Bronchial epithelial cell (primary cell): ENCODE results near the gene KCNK2. TPM values are rescaled to one million over a fixed set of nuclear protein-coding genes. Genes with fewer than 3 reads are reported as not detected.

Experiments used
- DNase-seq: peaks from one replicate; pipeline ENCODE4 v3.0.0-alpha.2; 2010; ENCODE audit warnings: low read depth
- FAIRE-seq: peaks from 2 replicates; lab custom pipeline; 2011; peaks lifted over from hg19 to GRCh38; lab: Jason Lieb, UNC
- H3K27me3 ChIP-seq: 2 replicates; pipeline ENCODE4 v1.5.1; 2011; ENCODE audit warnings: low read length; ENCODE audit not compliant: control insufficient read depth, insufficient read depth
- H3K36me3 ChIP-seq: 2 replicates; pipeline ENCODE4 v1.5.1; 2011; ENCODE audit warnings: low read length; ENCODE audit not compliant: control insufficient read depth, insufficient read depth
- H3K4me3 ChIP-seq: 2 replicates; pipeline ENCODE4 v1.5.1; 2011; ENCODE audit warnings: mild to moderate bottlenecking, low read depth, low read length, control low read depth
- total RNA-seq: library from RNA; depleted of rRNA; stranded (reverse); fragments of >200 nt; gene quantifications from 2 replicates; pipeline ENCODE4 v1.2.1, GENCODE V29; 2014
- TF ChIP-seq, protein P1 (sequence below): IDR thresholded peaks from 2 replicates; pipeline ENCODE4 v1.5.1; 2011; ENCODE audit warnings: mild to moderate bottlenecking, moderate library complexity, low read length, control low read depth, inconsistent platforms; ENCODE audit not compliant: insufficient read depth, severe bottlenecking

KCNK2 gene
- total RNA-seq, 1 donor from 2014 or later: 1.3 TPM

DNA sequence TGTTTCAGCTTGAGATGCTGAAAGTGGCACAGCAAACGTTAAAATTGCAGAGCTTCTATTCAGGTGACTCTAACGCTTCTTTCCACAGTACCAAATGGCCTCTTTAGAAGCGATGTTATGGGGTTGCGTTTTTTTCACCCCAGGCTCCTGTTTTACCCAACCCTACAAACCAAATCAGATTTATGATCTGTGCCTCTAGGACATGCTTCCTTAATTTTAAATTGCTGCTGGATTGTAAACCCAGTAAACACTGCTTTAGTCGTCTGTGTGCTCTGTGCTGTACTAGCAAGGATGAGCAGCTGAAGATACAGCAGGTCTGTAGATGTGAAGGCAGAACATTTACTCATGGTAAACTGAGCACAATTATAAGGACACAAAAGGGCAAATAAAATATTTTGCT, 13.0 kb downstream of the KCNK2 start:
- DNase-seq: no peak
- FAIRE-seq: no peak
- no peaks in the 10 kb centered on the region for H3K36me3 ChIP-seq
- TF ChIP-seq, protein P1, sequence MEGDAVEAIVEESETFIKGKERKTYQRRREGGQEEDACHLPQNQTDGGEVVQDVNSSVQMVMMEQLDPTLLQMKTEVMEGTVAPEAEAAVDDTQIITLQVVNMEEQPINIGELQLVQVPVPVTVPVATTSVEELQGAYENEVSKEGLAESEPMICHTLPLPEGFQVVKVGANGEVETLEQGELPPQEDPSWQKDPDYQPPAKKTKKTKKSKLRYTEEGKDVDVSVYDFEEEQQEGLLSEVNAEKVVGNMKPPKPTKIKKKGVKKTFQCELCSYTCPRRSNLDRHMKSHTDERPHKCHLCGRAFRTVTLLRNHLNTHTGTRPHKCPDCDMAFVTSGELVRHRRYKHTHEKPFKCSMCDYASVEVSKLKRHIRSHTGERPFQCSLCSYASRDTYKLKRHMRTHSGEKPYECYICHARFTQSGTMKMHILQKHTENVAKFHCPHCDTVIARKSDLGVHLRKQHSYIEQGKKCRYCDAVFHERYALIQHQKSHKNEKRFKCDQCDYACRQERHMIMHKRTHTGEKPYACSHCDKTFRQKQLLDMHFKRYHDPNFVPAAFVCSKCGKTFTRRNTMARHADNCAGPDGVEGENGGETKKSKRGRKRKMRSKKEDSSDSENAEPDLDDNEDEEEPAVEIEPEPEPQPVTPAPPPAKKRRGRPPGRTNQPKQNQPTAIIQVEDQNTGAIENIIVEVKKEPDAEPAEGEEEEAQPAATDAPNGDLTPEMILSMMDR: no peak
- no peaks in the 10 kb centered on the region for H3K27me3 ChIP-seq
- H3K4me3 ChIP-seq: no peak overlapping the region

DNA sequence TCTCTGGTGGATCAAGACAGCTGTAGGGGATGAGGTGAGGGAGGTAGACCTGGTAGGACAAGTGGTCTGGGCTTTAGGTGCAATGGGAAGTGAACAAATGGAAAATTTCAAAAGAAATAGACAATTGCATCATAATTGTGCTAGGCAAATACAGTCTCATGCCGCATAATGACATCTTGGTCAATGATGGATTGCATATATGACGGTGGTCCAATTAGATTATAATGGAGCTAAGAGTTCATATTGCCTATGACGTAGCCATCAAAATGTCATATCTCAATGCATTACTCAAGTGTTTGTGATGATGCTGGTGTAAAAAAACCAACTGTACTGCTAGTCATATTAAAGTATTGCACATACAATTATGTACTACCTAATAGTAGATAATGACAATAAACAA, 19.0 kb downstream of the KCNK2 start:
- H3K27me3 ChIP-seq: no peaks in the 10 kb centered on the region
- H3K4me3 ChIP-seq: no peak overlapping the region
- DNase-seq (no peak), FAIRE-seq (peak; percentile 76)
- no peaks in the 10 kb centered on the region for H3K36me3 ChIP-seq
- TF ChIP-seq, protein P1: no peak

GRCh38 chr1:215104283-215104682, 21.7 kb downstream of the KCNK2 start:
- DNase-seq (peak; percentile 46), FAIRE-seq (no peak)
- TF ChIP-seq, protein P1: no peak
- no peak overlapping the region for H3K4me3 ChIP-seq
- no peaks in the 10 kb centered on the region for H3K27me3 ChIP-seq
- H3K36me3 ChIP-seq: no peaks in the 10 kb centered on the region

GRCh38 chr1:215106067-215106466, 23.5 kb downstream of the KCNK2 start:
- no peaks in the 10 kb centered on the region for H3K27me3 ChIP-seq
- DNase-seq: no peak
- TF ChIP-seq, protein P1: no peak
- FAIRE-seq: no peak
- no peaks in the 10 kb centered on the region for H3K36me3 ChIP-seq
- H3K4me3 ChIP-seq: no peak overlapping the region

DNA sequence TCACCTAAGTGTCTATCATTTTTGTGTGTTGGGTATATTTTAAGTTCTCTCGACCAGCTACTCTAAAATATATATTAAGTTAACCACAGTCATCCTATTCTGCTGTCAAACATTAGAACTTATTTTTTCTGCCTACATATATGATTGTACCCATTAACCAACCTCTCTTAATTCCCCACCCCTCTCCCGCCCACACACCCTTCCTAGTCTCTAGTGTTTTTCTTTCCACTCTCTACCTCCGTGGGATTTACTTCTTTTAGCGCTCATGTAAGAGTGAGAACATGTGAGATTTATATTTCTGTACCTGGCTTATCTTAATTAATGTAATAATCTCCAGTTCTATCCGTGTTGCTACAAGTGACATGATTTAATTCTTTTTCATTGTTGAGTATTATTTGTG, 26.6 kb downstream of the KCNK2 start:
- TF ChIP-seq, protein P1: no peak
- DNase-seq (no peak), FAIRE-seq (no peak)
- H3K36me3 ChIP-seq: no peaks in the 10 kb centered on the region
- H3K27me3 ChIP-seq: no peaks in the 10 kb centered on the region
- H3K4me3 ChIP-seq: no peak overlapping the region

DNA sequence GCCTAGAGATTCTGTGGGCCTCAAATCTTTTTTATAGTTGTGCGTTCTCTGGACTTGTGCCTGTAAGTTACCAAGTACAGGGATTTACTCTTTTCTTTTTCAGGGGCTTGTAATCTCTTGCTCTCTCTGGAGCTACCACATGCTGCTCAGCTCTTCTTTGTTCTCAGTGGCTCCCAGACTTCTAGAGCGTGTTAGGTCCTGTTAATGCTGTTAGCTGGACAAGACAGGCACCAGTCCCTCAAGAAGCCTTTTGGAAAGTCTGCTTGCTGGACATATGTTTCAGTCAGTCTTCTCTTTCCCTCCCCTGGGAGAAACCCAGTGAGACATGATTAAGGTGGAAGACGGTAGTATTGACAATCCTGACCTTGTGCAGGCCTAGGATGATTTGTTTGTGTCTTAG, 29.4 kb downstream of the KCNK2 start:
- Histone ChIP-seq H3K27me3 (no peaks in the 10 kb centered on the region), H3K36me3 (no peaks in the 10 kb centered on the region), H3K4me3 (no peak overlapping the region)
- DNase-seq (peak; percentile 34), FAIRE-seq (no peak)
- TF ChIP-seq, protein P1: no peak
